HepG2 (cell line): ENCODE results near the gene RNASE13. TPM values are rescaled to one million over a fixed set of nuclear protein-coding genes. Genes with fewer than 3 reads are reported as not detected.

Source experiments
- ARNT2 ChIP-seq: sonication (generic); formaldehyde crosslinking; IDR thresholded peaks from 2 replicates; pipeline ENCODE4 v1.8.0; 2022; ENCODE audit warnings: mild to moderate bottlenecking, low read depth, missing genetic modification reagents, moderate library complexity
- ATF7-NPFF ChIP-seq: sonication (generic); formaldehyde crosslinking; IDR thresholded peaks from 2 replicates; pipeline ENCODE4 v1.8.1; 2023; ENCODE audit warnings: mild to moderate bottlenecking, low read depth, missing genetic modification reagents, moderate library complexity
- BCL6 ChIP-seq: IDR thresholded peaks from 2 replicates; pipeline ENCODE4 v1.6.1; 2016; ENCODE audit warnings: missing genetic modification reagents, missing compliant biosample characterization
- CBX5 ChIP-seq: sonication (generic); formaldehyde crosslinking; IDR thresholded peaks from 2 replicates; pipeline ENCODE4 v1.4.0; 2020; ENCODE audit warnings: missing genetic modification reagents, borderline replicate concordance
- DZIP1 ChIP-seq: sonication (generic); formaldehyde crosslinking; IDR thresholded peaks from 2 replicates; pipeline ENCODE4 v1.5.0; 2020; ENCODE audit warnings: mild to moderate bottlenecking, missing genetic modification reagents
- E2F5 ChIP-seq: sonication (generic); formaldehyde crosslinking; conservative IDR thresholded peaks from 2 replicates; pipeline ENCODE4 v1.4.0; 2020; ENCODE audit warnings: missing genetic modification reagents
- EP300 ChIP-seq, 3 experiments: sonication (generic) in 1 of 3; formaldehyde crosslinking in 1 of 3; IDR thresholded peaks; 2 replicates each; pipeline versions ENCODE4 v1.5.1 to v1.6.1; 2011 to 2020; ENCODE audit warnings: low read depth in 2 of 3, low read length in 2 of 3, borderline replicate concordance in 1 of 3, improper control_type of control experiment in 1 of 3, mild to moderate bottlenecking in 1 of 3, missing genetic modification reagents in 1 of 3, moderate library complexity in 1 of 3
- HOMEZ ChIP-seq: IDR thresholded peaks from 2 replicates; pipeline ENCODE4 v1.6.1; 2016; ENCODE audit warnings: low read depth
- MLX ChIP-seq: IDR thresholded peaks from 2 replicates; pipeline ENCODE4 v1.6.1; 2016
- NCOA1 ChIP-seq: sonication (generic); formaldehyde crosslinking; IDR thresholded peaks from 2 replicates; pipeline ENCODE4 v1.9.0; 2021; ENCODE audit warnings: missing genetic modification reagents
- TOPORS ChIP-seq: sonication (generic); formaldehyde crosslinking; IDR thresholded peaks from 2 replicates; pipeline ENCODE4 v1.8.0; 2023; ENCODE audit warnings: mild to moderate bottlenecking, missing genetic modification reagents
- ZFP36L1 ChIP-seq: sonication (generic); formaldehyde crosslinking; IDR thresholded peaks from 2 replicates; pipeline ENCODE4 v1.8.0; 2022; ENCODE audit warnings: mild to moderate bottlenecking, missing genetic modification reagents, moderate library complexity
- ZFX ChIP-seq: sonication (generic); formaldehyde crosslinking; IDR thresholded peaks from 2 replicates; pipeline ENCODE4 v1.4.0; 2020; ENCODE audit warnings: mild to moderate bottlenecking, low read depth, missing genetic modification reagents, moderate library complexity
- ZFY ChIP-seq: sonication (generic); formaldehyde crosslinking; IDR thresholded peaks from 2 replicates; pipeline ENCODE4 v1.4.0; 2020; ENCODE audit warnings: missing genetic modification reagents
- ZNF333 ChIP-seq: sonication (generic); formaldehyde crosslinking; IDR thresholded peaks from 2 replicates; pipeline ENCODE4 v1.4.0; 2020; ENCODE audit warnings: mild to moderate bottlenecking, missing genetic modification reagents, borderline replicate concordance
- ZNF557 ChIP-seq: sonication (generic); formaldehyde crosslinking; IDR thresholded peaks from 2 replicates; pipeline ENCODE4 v1.4.0; 2020; ENCODE audit warnings: missing genetic modification reagents
- ZNF564 ChIP-seq: sonication (generic); formaldehyde crosslinking; IDR thresholded peaks from 2 replicates; pipeline ENCODE4 v1.8.1; 2023; ENCODE audit warnings: mild to moderate bottlenecking, missing genetic modification reagents
- ZNF746 ChIP-seq: sonication (generic); formaldehyde crosslinking; IDR thresholded peaks from 2 replicates; pipeline ENCODE4 v1.8.0; 2022; ENCODE audit warnings: mild to moderate bottlenecking, missing genetic modification reagents
- ZNF883 ChIP-seq: sonication (generic); formaldehyde crosslinking; IDR thresholded peaks from 2 replicates; pipeline ENCODE4 v1.5.1; 2020; ENCODE audit warnings: mild to moderate bottlenecking, missing genetic modification reagents; ENCODE audit errors: not compliant biosample characterization
- polyA plus RNA-seq, 8 experiments: library from polyadenylated mRNA; depleted of rRNA in 3 of 8; stranded (reverse) in 7 of 8; unstranded in 1 of 8; fragments of >200 nt; fragmentation: Illumina TruSeq in 4 of 8; extraction: Trizol in 4 of 8; gene quantifications; 2 replicates each; pipeline versions ENCODE4 v1.2.1 to v1.2.3, GENCODE V29; 2011 to 2016; ENCODE audit warnings: low read depth in 4 of 8, missing spikeins in 1 of 8, mixed read lengths in 1 of 8; ENCODE audit not compliant: insufficient read depth in 1 of 8
- total RNA-seq, 5 experiments: library from RNA; depleted of rRNA; stranded (reverse); fragments of >200 nt; fragmentation: Illumina TruSeq; extraction: Trizol; gene quantifications; 2 replicates each; pipeline ENCODE4 v1.2.3, GENCODE V29; 2016; ENCODE audit warnings: low read depth in 1 of 5

RNASE13 gene
- total and polyA plus RNA-seq, 2 of the 13 experiments (the other 11 are each of a cell fraction or from before 2014, with no cell fraction given) = 1.0 TPM; not detected in 1

GRCh38 chr14:21055432-21056117 is 21.0 kb upstream of the RNASE13 start (continued):
- TF ChIP-seq MLX (CRISPR knock-in tag) (0 out of 2 replicates have a peak, but pooled peaks have one; percentile 47), ZNF333 (CRISPR knock-in tag) (no peak), DZIP1 (CRISPR knock-in tag) (no peak), HOMEZ (CRISPR knock-in tag) (peak; percentile 84), ZFX (peak; percentile 86), ZNF557 (CRISPR knock-in tag) (no peak), ZNF883 (CRISPR knock-in tag) (peak; percentile 55), ZNF746 (CRISPR knock-in tag) (peak; percentile 96; the same call in 1 of the 2 replicates), ZFP36L1 (CRISPR knock-in tag) (peak; percentile 90), BCL6 (CRISPR knock-in tag) (peak; percentile 79), CBX5 (peak; percentile 34; the same call in 1 of the 2 replicates), ARNT2 (0 out of 2 replicates have a peak, but pooled peaks have one; percentile 24), TOPORS (CRISPR knock-in tag) (peak; percentile 76; the same call in 1 of the 2 replicates), E2F5 (CRISPR knock-in tag) (no peak; the same call in 1 of the 2 replicates), ZNF564 (CRISPR knock-in tag) (peak; percentile 89; the same call in 1 of the 2 replicates), EP300 (IDR thresholded peaks at IDR 0.05; ENCODE audit: low read depth in 2 of 2, low read length in 2 of 2) (peak in 1 of 2 experiments; percentile 88; a peak in 2 of 4 replicates), EP300 (CRISPR knock-in tag; IDR thresholded peaks at IDR 0.05; ENCODE audit: borderline replicate concordance) (peak; percentile 54; the same call in 1 of the 2 replicates), ATF7-NPFF (CRISPR knock-in tag) (peak; percentile 70), ZFY (CRISPR knock-in tag) (peak; percentile 85), NCOA1 (CRISPR knock-in tag) (peak; percentile 32; the same call in 1 of the 2 replicates)
